Measurements from ENCODE around the gene DUSP10.

The DUSP10 gene

GRCh38 chr1:221768444-221769066 is 26.7 kb upstream of the DUSP10 start:
- Histone ChIP-seq H3K4me3 (no peak overlapping the region), H3K27ac (no peak overlapping the region)

GRCh38 chr1:221766210-221766609 is 24.3 kb upstream of the DUSP10 start:
- no peak overlapping the region for H3K4me3 ChIP-seq
- no peak overlapping the region for H3K27ac ChIP-seq

- H3K27ac ChIP-seq = no peak overlapping the region
- H3K4me3 ChIP-seq = no peak overlapping the region
Measured at GRCh38 chr1:221765527-221765926, 23.6 kb upstream of the DUSP10 start.

- no peak overlapping the region for H3K4me3 ChIP-seq
- H3K27ac ChIP-seq = no peak overlapping the region
Measured at GRCh38 chr1:221762121-221762520, 20.2 kb upstream of the DUSP10 start.

- H3K4me3 ChIP-seq = no peak overlapping the region
- H3K27ac ChIP-seq = no peak overlapping the region
Measured at GRCh38 chr1:221761354-221762002, 19.6 kb upstream of the DUSP10 start.

- Histone ChIP-seq H3K4me3 (no peak overlapping the region), H3K27ac (no peak overlapping the region)
Measured at GRCh38 chr1:221760911-221761310, 19.0 kb upstream of the DUSP10 start.

- peak overlapping the region in 1 of 21 experiments; percentile 78 for H3K27ac ChIP-seq
Measured at GRCh38 chr1:221759436-221759835, 17.5 kb upstream of the DUSP10 start.

GRCh38 chr1:221758455-221758854 is 16.6 kb upstream of the DUSP10 start:
- no peak overlapping the region for H3K4me3 ChIP-seq
- H3K27ac ChIP-seq = peak overlapping the region in 5 of 21 experiments; percentile 22 to 78 (median 44)

More at GRCh38 chr1:221759436-221759835, 17.5 kb upstream of the DUSP10 start:
- H3K4me3 ChIP-seq = no peak overlapping the region

- H3K27ac ChIP-seq = no peak overlapping the region
- H3K4me3 ChIP-seq = no peak overlapping the region
Measured at GRCh38 chr1:221756830-221757551, 15.1 kb upstream of the DUSP10 start.

GRCh38 chr1:221753828-221754188 is 11.9 kb upstream of the DUSP10 start:
- H3K27ac ChIP-seq = peak overlapping the region in 1 of 21 experiments; percentile 19

GRCh38 chr1:221751226-221751887 is 9.5 kb upstream of the DUSP10 start:
- no peak overlapping the region for H3K4me3 ChIP-seq

More at GRCh38 chr1:221753828-221754188, 11.9 kb upstream of the DUSP10 start:
- no peak overlapping the region for H3K4me3 ChIP-seq

GRCh38 chr1:221748981-221749380 is 7.1 kb upstream of the DUSP10 start:
- no peak overlapping the region for H3K27ac ChIP-seq
- H3K4me3 ChIP-seq = no peak overlapping the region

More at GRCh38 chr1:221751226-221751887, 9.5 kb upstream of the DUSP10 start:
- no peak overlapping the region for H3K27ac ChIP-seq

- Histone ChIP-seq H3K27ac (no peak overlapping the region), H3K4me3 (no peak overlapping the region)
Measured at GRCh38 chr1:221747839-221748238, 6.0 kb upstream of the DUSP10 start.

- H3K27ac ChIP-seq = peak overlapping the region; percentile 87 to 99 (median 95)
- H3K4me3 ChIP-seq = peak overlapping the region; percentile 53 to 83 (median 71)
Measured at GRCh38 chr1:221743416-221744208, 1.7 kb upstream of the DUSP10 start.

- Histone ChIP-seq H3K27ac (peak overlapping the region; percentile 87 to 99 (median 95)), H3K4me3 (peak overlapping the region; percentile 53 to 83 (median 71))
Measured at GRCh38 chr1:221742555-221743415, 896 bp upstream of the DUSP10 start.

- Histone ChIP-seq H3K27ac (peak overlapping the region; percentile 24 to 98 (median 78)), H3K4me3 (peak overlapping the region; percentile 28 to 83 (median 62))
Measured at GRCh38 chr1:221740993-221741702, 741 bp downstream of the DUSP10 start.

- H3K4me3 ChIP-seq = peak overlapping the region; percentile 28 to 83 (median 62)
- peak overlapping the region in 16 of 21 experiments; percentile 28 to 98 (median 80) for H3K27ac ChIP-seq
Measured at GRCh38 chr1:221740369-221740992, 1.4 kb downstream of the DUSP10 start.
